Right lobe of liver (tissue), 4 donors: ENCODE data around the gene CTNND1.

Experiments
- CTCF ChIP-seq, 4 donors: fragments of 200-600 bp in 3 of 4; fragments of 450-650 bp in 1 of 4; IDR thresholded peaks; one replicate each; pipeline versions ENCODE4 v1.5.1 to v1.8.0; 2016 to 2022; ENCODE audit warnings: antibody characterized with exemption in 4 of 4, mild to moderate bottlenecking in 2 of 4
- POLR2A ChIP-seq: fragments of 450-650 bp; IDR thresholded peaks from one replicate; pipeline ENCODE4 v1.6.1; 2017; ENCODE audit warnings: antibody characterized with exemption, mild to moderate bottlenecking
- donor health status: DM: no; HTN: no; CAD: no.
- donor health status: DM: no; HTN: no; CAD: no.
- donor health status: DM: no; HTN: yes; CAD: no.

DNA sequence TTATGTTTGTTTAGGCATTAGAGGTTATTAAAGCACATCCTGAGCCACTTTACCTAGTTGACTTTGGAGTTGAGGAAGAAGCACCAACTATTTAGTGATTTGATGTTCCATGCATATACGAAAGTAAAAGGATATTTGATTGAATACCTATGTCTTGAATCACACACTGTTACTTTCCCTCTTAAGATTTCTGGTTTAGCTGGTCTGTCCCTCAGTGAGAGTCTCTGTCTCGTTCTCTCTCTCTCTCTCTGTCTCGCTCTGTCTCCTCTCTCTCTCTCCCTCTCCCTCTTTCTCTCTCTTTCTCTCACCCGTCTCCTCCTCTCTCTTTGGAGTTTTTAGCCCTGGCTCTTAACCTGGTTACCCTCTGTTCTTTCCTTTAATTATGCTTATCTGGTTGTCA, 11.0 kb downstream of the CTNND1 start:
- TF ChIP-seq CTCF (IDR thresholded peaks at IDR 0.05): no peak
- no peak for TF ChIP-seq POLR2A
